Cardiac fibroblast (primary cell): ENCODE results near the gene PTPRD.

ENCODE experiments used
- DNase-seq, 2 donors: peaks; one replicate each; pipeline versions ENCODE4 v3.0.0 to v3.0.0-alpha.2; 2010; ENCODE audit warnings: low read depth in 2 of 2
- H3K4me3 ChIP-seq, 2 donors: replicated peaks in 1 of 2; 1 replicate in 1 of 2; 2 replicates in 1 of 2; pipeline ENCODE4 v1.5.1; 2011; ENCODE audit warnings: low read depth in 2 of 2, low read length in 2 of 2, mild to moderate bottlenecking in 2 of 2, moderate library complexity in 1 of 2
- CTCF ChIP-seq: IDR thresholded peaks from one replicate; pipeline ENCODE4 v1.5.1; 2011; ENCODE audit warnings: low read depth, mild to moderate bottlenecking, low read length, inconsistent platforms

The PTPRD gene

GRCh38 chr9:8850914-8851313, 1761.9 kb downstream of the PTPRD start:
- TF ChIP-seq CTCF, result no peak
- H3K4me3 ChIP-seq, result no peak overlapping the region
- DNase-seq, result no peak

GRCh38 chr9:8845808-8846207, 1767.0 kb downstream of the PTPRD start:
- TF ChIP-seq CTCF, result no peak
- no peak overlapping the region for H3K4me3 ChIP-seq
- DNase-seq, result no peak

GRCh38 chr9:8845376-8845775, 1767.4 kb downstream of the PTPRD start:
- no peak for DNase-seq
- no peak for TF ChIP-seq CTCF
- H3K4me3 ChIP-seq, result no peak overlapping the region

GRCh38 chr9:8844549-8844948, 1768.3 kb downstream of the PTPRD start:
- no peak for TF ChIP-seq CTCF
- no peak for DNase-seq
- no peak overlapping the region for H3K4me3 ChIP-seq

GRCh38 chr9:8842402-8843193, 1770.2 kb downstream of the PTPRD start:
- no peak overlapping the region for H3K4me3 ChIP-seq
- no peak for TF ChIP-seq CTCF
- DNase-seq, result no peak

GRCh38 chr9:8838136-8838535, 1774.7 kb downstream of the PTPRD start:
- no peak overlapping the region for H3K4me3 ChIP-seq
- no peak for TF ChIP-seq CTCF
- DNase-seq, result no peak

GRCh38 chr9:8835291-8835690, 1777.5 kb downstream of the PTPRD start:
- H3K4me3 ChIP-seq, result no peak overlapping the region
- DNase-seq, result no peak
- TF ChIP-seq CTCF, result no peak
